T-helper 9 cell (primary cell): ENCODE data around the gene FNBP1.
"Not testable (repeated sequence)": the region's sequence is repeated elsewhere in the genome, so short reads cannot be mapped to it uniquely, and the experiment has no call there.

Source experiments
- DNase-seq: peaks from one replicate; pipeline ENCODE4 v3.0.0-alpha.2; 2020

FNBP1 gene

DNA sequence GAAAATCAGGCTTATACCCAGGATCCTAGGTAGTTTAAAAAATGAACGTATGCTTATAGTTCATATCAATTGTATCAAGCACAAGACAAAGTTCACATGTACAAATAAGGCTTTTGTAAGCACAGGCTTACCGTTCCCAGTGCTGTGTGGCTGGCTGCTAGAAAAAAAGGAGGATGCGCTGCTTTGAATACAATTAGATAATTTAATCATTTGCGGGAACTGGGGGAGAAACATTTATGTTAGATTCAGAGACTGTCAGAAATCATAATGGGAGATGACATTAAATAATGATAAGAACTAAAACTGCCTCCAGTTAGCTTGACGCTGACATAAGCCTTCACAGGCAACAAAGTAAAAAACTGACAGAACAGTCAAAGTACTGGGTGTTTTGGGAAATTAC, 93.2 kb downstream of the FNBP1 start:
- DNase-seq: no peak

DNA sequence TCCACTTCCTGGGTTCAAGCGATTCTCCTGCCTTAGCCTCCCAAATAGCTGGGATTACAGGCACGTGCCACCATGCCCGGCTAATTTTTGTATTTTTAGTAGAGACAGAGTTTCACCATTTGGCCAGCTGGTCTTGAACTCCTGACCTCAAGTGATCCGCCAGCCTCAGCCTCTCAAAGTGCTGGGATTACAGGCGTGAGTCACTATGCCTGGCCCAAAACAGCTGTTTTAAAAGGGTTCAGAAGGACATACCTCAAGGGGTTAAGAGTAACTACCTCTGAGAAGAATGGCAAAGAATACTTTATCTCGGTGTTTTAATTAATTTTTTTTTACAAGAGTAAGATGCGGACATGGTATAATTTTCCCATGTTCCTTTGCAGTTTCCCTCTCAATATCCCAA, 94.4 kb downstream of the FNBP1 start:
- DNase-seq: not testable (repeated sequence)

DNA sequence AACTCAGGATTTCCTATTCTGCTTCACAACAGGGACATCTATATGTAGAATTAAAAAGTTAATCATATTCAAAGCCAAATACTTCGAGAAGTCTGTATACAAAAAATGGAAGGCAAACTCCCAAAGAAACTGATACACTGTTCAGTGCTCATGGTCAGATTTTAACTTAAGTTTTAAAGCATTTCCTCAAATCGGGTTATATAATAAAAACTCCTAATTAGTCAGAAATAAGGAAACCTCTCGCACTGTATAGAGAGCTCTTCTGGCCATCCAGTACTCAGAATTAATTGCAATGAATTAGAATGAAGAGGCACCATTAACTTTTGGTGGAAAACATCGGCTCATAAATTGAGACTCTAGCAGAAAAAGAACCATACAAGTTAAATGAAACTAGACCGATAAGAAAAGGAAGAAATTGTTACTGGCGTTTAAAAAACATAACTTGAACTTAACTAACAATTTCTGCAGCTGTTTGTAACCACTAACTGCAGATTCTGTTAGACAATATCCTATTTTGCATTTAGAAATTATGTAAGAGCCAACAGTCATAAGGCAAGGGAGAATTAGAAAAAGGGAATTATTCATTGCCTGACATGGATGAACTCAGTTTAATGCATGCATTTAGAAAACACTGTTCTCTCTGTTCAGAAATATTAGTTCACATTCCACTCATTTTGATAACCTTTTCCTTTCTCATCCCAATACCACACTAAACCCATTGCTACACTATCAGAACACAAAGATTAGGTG, 96.6 kb downstream of the FNBP1 start:
- no peak for DNase-seq

- DNase-seq: no peak
These were observed 97.7 kb downstream of the FNBP1 start for GRCh38 chr9:129945314-129945713.

DNA sequence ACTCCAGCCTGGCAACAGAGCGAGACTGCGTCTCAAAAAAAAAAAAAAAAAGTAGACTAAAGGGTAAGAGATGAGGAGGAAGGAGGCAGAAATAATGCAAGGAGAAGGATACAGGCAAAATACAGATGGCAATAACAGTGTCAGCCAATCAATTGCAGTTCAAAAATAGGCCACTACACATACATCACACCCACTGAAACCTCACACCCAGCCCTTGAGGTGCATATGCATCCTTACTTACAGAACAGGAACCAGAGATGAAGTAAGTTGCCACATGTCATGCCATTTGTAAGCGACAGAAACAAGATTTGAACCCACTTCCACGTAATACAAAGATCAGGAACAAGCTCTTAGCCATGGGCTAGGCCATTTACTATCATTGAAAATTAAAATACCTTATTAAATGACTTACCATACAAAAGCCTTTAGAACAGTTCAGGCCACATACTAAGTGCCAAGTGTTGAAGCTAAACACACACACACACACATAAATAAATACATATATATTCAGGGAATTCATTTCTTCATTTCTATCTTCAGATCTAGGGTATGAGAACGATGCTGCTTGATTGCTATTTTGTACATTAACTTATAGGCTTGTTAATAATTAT, 98.4 kb downstream of the FNBP1 start:
- peak; percentile 33 for DNase-seq

- DNase-seq: no peak
These were observed 103.6 kb downstream of the FNBP1 start for GRCh38 chr9:129939431-129939830.

DNA sequence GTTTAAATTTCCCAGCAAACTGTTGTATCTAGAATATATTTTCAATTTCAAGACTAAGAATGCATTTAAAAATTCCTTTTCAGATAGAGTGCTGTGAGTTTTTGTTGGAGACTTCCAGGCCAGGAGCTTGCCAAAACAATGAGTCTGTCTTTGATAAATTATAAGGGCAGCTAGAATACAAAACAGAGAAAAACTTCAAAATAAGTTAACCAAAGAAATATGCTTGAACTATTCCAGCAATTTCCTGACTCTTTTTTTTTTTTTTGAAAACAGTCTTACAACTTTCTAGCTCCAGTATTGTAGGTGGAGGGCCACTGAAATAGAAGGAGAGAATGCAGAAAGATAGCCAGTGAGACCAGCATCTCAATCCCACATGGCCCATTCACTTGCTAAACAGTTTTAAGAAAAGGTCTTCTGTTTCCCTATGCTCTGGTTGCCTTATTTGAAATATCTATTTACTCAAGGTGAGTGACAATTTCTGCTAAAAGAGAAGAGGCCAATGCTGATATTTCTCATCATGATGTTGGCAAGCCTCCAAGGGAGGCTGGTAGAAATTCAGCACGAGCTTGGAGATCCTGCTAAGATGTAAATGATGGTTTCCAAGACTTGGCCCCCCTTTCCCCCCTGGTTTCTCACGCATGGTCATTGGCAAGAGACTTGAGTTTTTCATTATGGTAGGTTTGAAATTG, 104.6 kb downstream of the FNBP1 start:
- no peak for DNase-seq

DNA sequence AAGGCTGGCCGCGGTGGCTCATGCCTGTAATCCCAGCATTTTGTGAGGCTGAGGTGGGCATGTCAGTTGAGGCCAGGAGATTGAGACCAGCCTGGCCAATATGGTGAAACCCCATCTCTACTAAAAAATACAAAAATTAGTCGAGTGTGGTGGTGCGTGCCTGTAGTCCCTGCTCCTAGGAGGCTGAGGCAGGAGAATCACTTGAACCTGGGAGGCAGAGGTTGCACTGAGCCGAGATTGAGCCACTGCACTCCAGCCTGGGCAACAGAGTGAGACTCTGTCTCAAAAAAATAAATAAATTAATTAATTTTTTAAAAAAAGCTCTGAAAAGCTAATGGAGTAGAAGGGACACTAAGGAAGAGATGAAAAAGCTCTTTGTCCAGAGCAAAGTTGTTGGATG, 105.1 kb downstream of the FNBP1 start:
- not testable (repeated sequence) for DNase-seq

GRCh38 chr9:129936222-129936621, 106.8 kb downstream of the FNBP1 start:
- DNase-seq: no peak

DNA sequence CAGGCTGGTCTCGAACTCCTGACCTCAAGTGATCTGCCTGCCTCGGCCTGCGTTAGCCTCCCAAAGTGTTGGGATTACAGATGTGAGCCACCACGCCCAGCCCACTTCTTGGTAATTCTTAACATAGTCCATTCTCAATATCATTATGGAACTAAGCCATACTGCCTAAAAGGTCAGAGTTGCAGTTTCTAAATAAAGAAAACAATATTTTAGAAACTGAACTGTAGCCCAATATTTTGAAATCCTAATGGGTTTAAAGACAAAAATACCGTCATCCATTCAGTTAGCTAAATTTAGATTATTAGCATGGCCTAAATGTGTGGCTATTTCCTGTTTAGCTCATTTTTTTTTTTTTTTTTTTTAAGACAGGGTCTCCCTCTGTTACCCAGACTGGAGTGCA, 108.2 kb downstream of the FNBP1 start:
- DNase-seq: no peak

DNA sequence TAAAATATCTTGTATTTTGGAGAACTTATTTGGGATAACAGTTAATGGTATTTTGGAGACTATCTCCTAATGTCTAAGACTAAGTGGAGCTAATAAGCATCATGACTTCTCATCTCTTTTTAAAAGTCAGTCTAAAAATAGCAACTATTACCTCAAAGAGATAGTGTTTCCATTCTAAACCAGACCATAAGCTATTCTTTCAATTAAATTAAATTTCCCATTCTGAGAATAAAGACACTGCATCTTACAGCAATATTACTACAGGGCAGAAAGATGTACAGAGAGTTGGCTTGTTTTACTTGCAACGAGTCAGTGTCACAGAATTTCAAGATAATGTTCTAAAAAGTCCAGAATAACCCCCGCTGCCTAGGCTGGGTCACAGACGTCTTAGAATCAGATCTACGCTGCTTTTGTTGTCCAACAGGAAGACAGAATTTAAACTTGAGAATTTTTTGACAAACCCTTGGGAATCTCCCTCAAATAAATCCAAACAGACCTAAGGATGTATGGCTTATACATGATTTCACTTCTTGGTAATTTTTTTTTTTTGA, 108.9 kb downstream of the FNBP1 start:
- DNase-seq: no peak

GRCh38 chr9:129933185-129934040, 109.6 kb downstream of the FNBP1 start:
- no peak for DNase-seq

- no peak for DNase-seq
These were observed 110.5 kb downstream of the FNBP1 start for GRCh38 chr9:129932303-129933151.

DNA sequence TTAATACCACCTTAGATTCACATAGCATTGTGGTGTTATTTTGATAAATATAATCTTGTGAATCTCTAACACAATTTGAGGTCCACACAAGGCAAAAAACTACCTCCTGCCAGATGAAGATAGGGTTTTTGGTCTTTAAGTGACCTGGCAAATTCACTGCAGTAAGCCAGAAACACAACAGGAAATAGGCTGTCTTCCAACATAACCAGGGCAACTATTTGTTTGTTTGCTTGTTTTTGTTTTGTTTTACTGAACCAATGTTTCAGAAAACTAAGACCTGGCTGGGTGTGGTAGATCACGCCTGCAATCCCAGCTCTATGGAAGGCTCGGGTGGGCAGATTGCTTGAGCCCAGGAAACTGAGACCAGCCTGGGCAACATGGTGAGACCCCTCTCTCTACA, 112.2 kb downstream of the FNBP1 start:
- DNase-seq: no peak

- DNase-seq: no peak
These were observed 113.4 kb downstream of the FNBP1 start for GRCh38 chr9:129929496-129930125.

DNA sequence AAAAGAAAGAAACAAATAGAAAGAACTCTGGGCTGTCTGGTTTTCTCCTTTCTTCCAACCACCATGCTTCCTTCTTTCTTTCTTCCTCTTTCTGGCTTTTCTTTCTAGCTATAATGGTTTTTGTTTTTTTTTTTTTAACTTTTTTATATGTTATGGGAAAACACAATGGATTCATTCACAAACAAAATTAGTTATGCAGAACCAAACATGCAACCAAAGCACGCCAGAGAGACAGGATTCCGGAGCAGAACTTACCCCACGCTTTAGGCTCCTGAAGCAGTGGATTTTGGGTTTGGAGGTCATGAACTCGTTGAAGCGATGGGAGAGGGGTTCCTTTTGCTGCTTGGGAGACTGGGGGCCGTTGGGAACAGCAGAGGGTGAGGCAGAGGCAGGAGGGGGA, 119.4 kb downstream of the FNBP1 start:
- DNase-seq: no peak

- no peak for DNase-seq
These were observed 121.1 kb downstream of the FNBP1 start for GRCh38 chr9:129921905-129922304.

DNA sequence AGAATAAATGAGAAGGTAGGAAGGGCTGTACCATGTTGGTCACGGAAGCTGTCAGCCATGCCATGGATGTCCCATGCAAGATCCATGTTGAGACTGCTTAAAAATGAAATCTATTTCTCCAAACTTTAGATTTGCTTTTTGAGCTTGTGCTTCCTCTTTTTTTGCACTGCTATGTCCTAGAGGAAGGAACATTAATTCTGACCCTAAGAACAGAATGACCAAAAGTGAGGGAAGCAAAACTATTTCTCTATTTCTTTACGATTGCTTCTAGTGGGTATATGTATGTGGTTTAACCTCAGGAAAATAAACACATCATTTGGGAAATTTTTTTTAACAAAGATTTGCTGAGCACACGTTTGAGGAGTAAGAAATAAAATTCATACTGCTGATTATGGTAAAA, 123.1 kb downstream of the FNBP1 start:
- no peak for DNase-seq

DNA sequence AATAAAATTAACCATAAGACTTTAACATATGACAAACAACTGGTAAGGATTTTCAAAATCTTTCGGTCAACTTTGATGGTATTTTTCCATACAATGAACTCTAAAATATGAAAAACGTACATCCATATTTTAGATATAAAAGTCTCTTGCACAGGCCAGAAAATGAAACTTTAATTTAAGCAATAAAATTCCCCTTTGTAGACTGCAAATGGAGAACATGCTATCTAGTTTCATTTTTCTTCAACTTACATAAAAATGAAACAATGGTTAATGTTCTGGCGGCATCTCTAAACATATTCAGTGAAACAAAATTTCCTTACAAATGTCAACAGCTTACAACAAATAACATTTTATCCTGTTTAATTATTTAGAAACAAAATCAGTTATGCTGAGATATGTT, 123.7 kb downstream of the FNBP1 start:
- DNase-seq: no peak

GRCh38 chr9:129918296-129918950, 124.6 kb downstream of the FNBP1 start:
- no peak for DNase-seq

GRCh38 chr9:129916707-129917106, 126.3 kb downstream of the FNBP1 start:
- DNase-seq: no peak
